A549 (cell line): Measurements from ENCODE around the gene TRIM65.

Source experiments
- CEBPB ChIP-seq, 2 experiments: fragments of >200 bp in 1 of 2; sonication (Bioruptor Twin) in 1 of 2; formaldehyde crosslinking in 1 of 2; IDR thresholded peaks; 2 replicates each; pipeline ENCODE4 v1.6.1; 2012 to 2016
- CTCF ChIP-seq: fragments of >200 bp; sonication (Bioruptor Twin); formaldehyde crosslinking; IDR thresholded peaks from 3 replicates; pipeline ENCODE4 v1.5.1; 2016
- FOSL2 ChIP-seq, 2 experiments: fragments of 450-650 bp in 1 of 2; fragments of >200 bp in 1 of 2; sonication (Bioruptor Twin) in 1 of 2; formaldehyde crosslinking; IDR thresholded peaks; 2 replicates each; pipeline versions ENCODE4 v1.5.0 to v1.6.1; 2016 to 2020; ENCODE audit warnings: mild to moderate bottlenecking in 1 of 2, moderate library complexity in 1 of 2
- MAX ChIP-seq: IDR thresholded peaks from 2 replicates; pipeline ENCODE4 v1.6.1; 2012
- NFE2L2 ChIP-seq: fragments of 150-350 bp; conservative IDR thresholded peaks from 2 replicates; pipeline ENCODE4 v1.6.1; 2014; ENCODE audit warnings: low read length
- REST ChIP-seq: fragments of 200-600 bp; sonication (generic); IDR thresholded peaks from 2 replicates; pipeline ENCODE4 v1.6.1; 2016; ENCODE audit warnings: antibody characterized with exemption, mild to moderate bottlenecking, moderate library complexity
- SMC3 ChIP-seq: fragments of >200 bp; sonication (Bioruptor Twin); formaldehyde crosslinking; IDR thresholded peaks from 3 replicates; pipeline ENCODE4 v1.6.1; 2018; ENCODE audit warnings: inconsistent platforms
- ZSCAN20 ChIP-seq: fragments of 250-450 bp; sonication (Bioruptor Pico); IDR thresholded peaks from 2 replicates; pipeline ENCODE4 v1.8.0; 2022; ENCODE audit warnings: mild to moderate bottlenecking, moderate library complexity

GRCh38 chr17:75889454-75889853 is 7.3 kb downstream of the TRIM65 start:
- TF ChIP-seq REST, result no peak
- no peak for TF ChIP-seq NFE2L2
- no peak for TF ChIP-seq CEBPB (IDR thresholded peaks at IDR 0.05)
- TF ChIP-seq CTCF, result no peak
- no peak for TF ChIP-seq FOSL2 (IDR thresholded peaks at IDR 0.05)
- no peak for TF ChIP-seq FOSL2 (CRISPR knock-in tag; IDR thresholded peaks at IDR 0.05)
- TF ChIP-seq ZSCAN20 (CRISPR knock-in tag), result no peak
- no peak for TF ChIP-seq MAX
- no peak for TF ChIP-seq SMC3
